Measurements from ENCODE around the gene RAB12. TPM values are rescaled to one million over a fixed set of nuclear protein-coding genes. Genes with fewer than 3 reads are reported as not detected.

RAB12 gene
- polyA plus RNA-seq, 1 donor from 2014 or later = 102 TPM

DNA sequence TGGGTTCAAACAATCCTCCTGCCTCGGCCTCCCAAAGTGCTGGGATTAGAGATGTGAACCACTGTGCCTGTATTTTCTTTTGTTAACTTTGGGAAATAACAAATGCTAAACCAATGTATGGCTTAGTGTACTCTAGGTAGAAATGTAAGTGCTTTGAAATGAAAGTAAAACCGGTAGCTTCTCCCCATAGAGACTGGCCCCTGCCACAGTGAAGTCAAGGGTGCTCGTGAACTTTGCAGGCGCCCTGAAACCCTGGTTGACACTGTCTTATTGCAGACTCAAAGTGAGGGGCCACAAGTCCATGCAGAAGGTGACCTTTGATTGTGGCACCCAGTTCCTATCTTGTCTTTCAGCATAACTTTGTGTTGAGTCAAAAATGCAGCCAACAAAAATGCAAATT lies 72.0 kb downstream of the RAB12 start:
- no peaks in the 10 kb centered on the region for H3K9me3 ChIP-seq (ENCODE audit: low read length)
- no peaks in the 10 kb centered on the region for H3F3A ChIP-seq (ENCODE audit: insufficient read depth, low read length, poor library complexity, severe bottlenecking)
- no peak overlapping the region for H3K4me3 ChIP-seq (ENCODE audit: low read length)
- no peak overlapping the region for H3K27ac ChIP-seq (ENCODE audit: low read length)
- no peak overlapping the region for H3K9ac ChIP-seq (ENCODE audit: low read length)
- no peaks in the 10 kb centered on the region for H4K20me1 ChIP-seq (ENCODE audit: insufficient read depth)
- no peak for TF ChIP-seq MXI1 (conservative IDR thresholded peaks at IDR 0.05; ENCODE audit: poor library complexity, severe bottlenecking)
- TF ChIP-seq RAD21 (conservative IDR thresholded peaks at IDR 0.05) = no peak
- no peak for TF ChIP-seq EZH2 (IDR thresholded peaks at IDR 0.05; ENCODE audit: borderline replicate concordance, insufficient read depth, low read length, poor library complexity, severe bottlenecking)
- TF ChIP-seq TAF1 (IDR thresholded peaks at IDR 0.05; ENCODE audit: low read depth) = no peak
- TF ChIP-seq EP300 (conservative IDR thresholded peaks at IDR 0.05; ENCODE audit: poor library complexity, severe bottlenecking) = no peak
- TF ChIP-seq, protein P1, sequence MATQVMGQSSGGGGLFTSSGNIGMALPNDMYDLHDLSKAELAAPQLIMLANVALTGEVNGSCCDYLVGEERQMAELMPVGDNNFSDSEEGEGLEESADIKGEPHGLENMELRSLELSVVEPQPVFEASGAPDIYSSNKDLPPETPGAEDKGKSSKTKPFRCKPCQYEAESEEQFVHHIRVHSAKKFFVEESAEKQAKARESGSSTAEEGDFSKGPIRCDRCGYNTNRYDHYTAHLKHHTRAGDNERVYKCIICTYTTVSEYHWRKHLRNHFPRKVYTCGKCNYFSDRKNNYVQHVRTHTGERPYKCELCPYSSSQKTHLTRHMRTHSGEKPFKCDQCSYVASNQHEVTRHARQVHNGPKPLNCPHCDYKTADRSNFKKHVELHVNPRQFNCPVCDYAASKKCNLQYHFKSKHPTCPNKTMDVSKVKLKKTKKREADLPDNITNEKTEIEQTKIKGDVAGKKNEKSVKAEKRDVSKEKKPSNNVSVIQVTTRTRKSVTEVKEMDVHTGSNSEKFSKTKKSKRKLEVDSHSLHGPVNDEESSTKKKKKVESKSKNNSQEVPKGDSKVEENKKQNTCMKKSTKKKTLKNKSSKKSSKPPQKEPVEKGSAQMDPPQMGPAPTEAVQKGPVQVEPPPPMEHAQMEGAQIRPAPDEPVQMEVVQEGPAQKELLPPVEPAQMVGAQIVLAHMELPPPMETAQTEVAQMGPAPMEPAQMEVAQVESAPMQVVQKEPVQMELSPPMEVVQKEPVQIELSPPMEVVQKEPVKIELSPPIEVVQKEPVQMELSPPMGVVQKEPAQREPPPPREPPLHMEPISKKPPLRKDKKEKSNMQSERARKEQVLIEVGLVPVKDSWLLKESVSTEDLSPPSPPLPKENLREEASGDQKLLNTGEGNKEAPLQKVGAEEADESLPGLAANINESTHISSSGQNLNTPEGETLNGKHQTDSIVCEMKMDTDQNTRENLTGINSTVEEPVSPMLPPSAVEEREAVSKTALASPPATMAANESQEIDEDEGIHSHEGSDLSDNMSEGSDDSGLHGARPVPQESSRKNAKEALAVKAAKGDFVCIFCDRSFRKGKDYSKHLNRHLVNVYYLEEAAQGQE (IDR thresholded peaks at IDR 0.05; ENCODE audit: borderline replicate concordance) = no peak
- no peak for TF ChIP-seq SMC3 (conservative IDR thresholded peaks at IDR 0.05; ENCODE audit: poor library complexity)
- TF ChIP-seq POLR2AphosphoS5 (IDR thresholded peaks at IDR 0.05) = no peak
- TF ChIP-seq, protein P2, sequence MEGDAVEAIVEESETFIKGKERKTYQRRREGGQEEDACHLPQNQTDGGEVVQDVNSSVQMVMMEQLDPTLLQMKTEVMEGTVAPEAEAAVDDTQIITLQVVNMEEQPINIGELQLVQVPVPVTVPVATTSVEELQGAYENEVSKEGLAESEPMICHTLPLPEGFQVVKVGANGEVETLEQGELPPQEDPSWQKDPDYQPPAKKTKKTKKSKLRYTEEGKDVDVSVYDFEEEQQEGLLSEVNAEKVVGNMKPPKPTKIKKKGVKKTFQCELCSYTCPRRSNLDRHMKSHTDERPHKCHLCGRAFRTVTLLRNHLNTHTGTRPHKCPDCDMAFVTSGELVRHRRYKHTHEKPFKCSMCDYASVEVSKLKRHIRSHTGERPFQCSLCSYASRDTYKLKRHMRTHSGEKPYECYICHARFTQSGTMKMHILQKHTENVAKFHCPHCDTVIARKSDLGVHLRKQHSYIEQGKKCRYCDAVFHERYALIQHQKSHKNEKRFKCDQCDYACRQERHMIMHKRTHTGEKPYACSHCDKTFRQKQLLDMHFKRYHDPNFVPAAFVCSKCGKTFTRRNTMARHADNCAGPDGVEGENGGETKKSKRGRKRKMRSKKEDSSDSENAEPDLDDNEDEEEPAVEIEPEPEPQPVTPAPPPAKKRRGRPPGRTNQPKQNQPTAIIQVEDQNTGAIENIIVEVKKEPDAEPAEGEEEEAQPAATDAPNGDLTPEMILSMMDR (IDR thresholded peaks at IDR 0.05; ENCODE audit: poor library complexity, severe bottlenecking) = no peak
- H3K79me2 ChIP-seq (replicated peaks; ENCODE audit: insufficient read depth, low read length) = no peaks in the 10 kb centered on the region
- no peaks in the 10 kb centered on the region for H3K36me3 ChIP-seq (ENCODE audit: insufficient read depth, low read length)
- no peaks in the 10 kb centered on the region for H3K27me3 ChIP-seq (ENCODE audit: insufficient read depth, low read depth, low read length)
- H3K4me2 ChIP-seq (ENCODE audit: low read length) = no peak overlapping the region
- H3K9me2 ChIP-seq (ENCODE audit: insufficient read depth, low read length) = no peaks in the 10 kb centered on the region
- no peak overlapping the region for H2AFZ ChIP-seq (ENCODE audit: low read depth, low read length)

DNA sequence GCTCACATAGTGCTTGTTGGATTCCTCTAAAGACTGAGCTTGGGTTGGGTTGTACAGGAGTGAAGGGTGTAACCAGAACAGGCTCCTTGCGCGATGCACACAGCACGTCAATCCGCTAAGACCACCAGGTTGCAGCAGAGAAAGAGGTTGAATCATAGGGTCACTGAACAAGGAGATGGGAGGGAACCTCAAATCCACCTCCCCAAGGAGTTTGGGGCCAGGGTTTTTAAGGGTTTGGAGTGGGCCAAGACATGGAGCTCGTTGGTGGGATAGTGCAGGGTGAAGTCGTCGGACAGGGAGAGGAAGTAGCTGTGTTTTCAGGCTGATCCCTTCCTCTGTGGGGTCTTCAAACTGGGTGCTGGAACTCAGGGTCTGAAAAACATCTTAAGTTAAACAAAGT lies 75.3 kb downstream of the RAB12 start:
- H3K4me3 ChIP-seq (ENCODE audit: low read length) = no peak overlapping the region
- no peak overlapping the region for H3K9ac ChIP-seq (ENCODE audit: low read length)
- H3K27ac ChIP-seq (ENCODE audit: low read length) = no peak overlapping the region
- no peaks in the 10 kb centered on the region for H3K9me3 ChIP-seq (ENCODE audit: low read length)
- no peaks in the 10 kb centered on the region for H3F3A ChIP-seq (ENCODE audit: insufficient read depth, low read length, poor library complexity, severe bottlenecking)
- TF ChIP-seq RAD21 (conservative IDR thresholded peaks at IDR 0.05) = no peak
- TF ChIP-seq MXI1 (conservative IDR thresholded peaks at IDR 0.05; ENCODE audit: poor library complexity, severe bottlenecking) = no peak
- TF ChIP-seq EP300 (conservative IDR thresholded peaks at IDR 0.05; ENCODE audit: poor library complexity, severe bottlenecking) = no peak
- TF ChIP-seq, protein P2 (IDR thresholded peaks at IDR 0.05; ENCODE audit: poor library complexity, severe bottlenecking) = no peak
- TF ChIP-seq TAF1 (IDR thresholded peaks at IDR 0.05; ENCODE audit: low read depth) = no peak
- TF ChIP-seq, protein P1 (IDR thresholded peaks at IDR 0.05; ENCODE audit: borderline replicate concordance) = no peak
- no peak for TF ChIP-seq SMC3 (conservative IDR thresholded peaks at IDR 0.05; ENCODE audit: poor library complexity)
- no peak for TF ChIP-seq EZH2 (IDR thresholded peaks at IDR 0.05; ENCODE audit: borderline replicate concordance, insufficient read depth, low read length, poor library complexity, severe bottlenecking)
- TF ChIP-seq POLR2AphosphoS5 (IDR thresholded peaks at IDR 0.05) = no peak
- no peak overlapping the region for H3K4me2 ChIP-seq (ENCODE audit: low read length)
- no peaks in the 10 kb centered on the region for H3K27me3 ChIP-seq (ENCODE audit: insufficient read depth, low read depth, low read length)
- H4K20me1 ChIP-seq (ENCODE audit: insufficient read depth) = no peaks in the 10 kb centered on the region
- no peaks in the 10 kb centered on the region for H3K36me3 ChIP-seq (ENCODE audit: insufficient read depth, low read length)
- no peaks in the 10 kb centered on the region for H3K79me2 ChIP-seq (replicated peaks; ENCODE audit: insufficient read depth, low read length)
- H2AFZ ChIP-seq (ENCODE audit: low read depth, low read length) = no peak overlapping the region
- no peaks in the 10 kb centered on the region for H3K9me2 ChIP-seq (ENCODE audit: insufficient read depth, low read length)
